ENCODE data around the gene MCC.

GRCh38 chr5:113031104-113031503 is 457.1 kb downstream of the MCC start:
- TF ChIP-seq CTCF (IDR thresholded peaks at IDR 0.05): no peak
- TF ChIP-seq POLR2A (IDR thresholded peaks at IDR 0.05): no peak

Data from thyroid gland (tissue), 4 donors.